NCI-H82 treated with DMSO at 0.1 percent for 48 hours (cell line): ENCODE results near the gene SWSAP1.
"Not testable (repeated sequence)": the region's sequence is repeated elsewhere in the genome, so short reads cannot be mapped to it uniquely, and the experiment has no call there.

Experiments used
- DNase-seq: peaks from one replicate; lab custom pipeline; 2025; ENCODE audit not compliant: unreplicated experiment; lab: John Stamatoyannopoulos, UW

SWSAP1 gene

GRCh38 chr19:11374433-11375142 is at the start of gene SWSAP1:
SWSAP1 (plus strand) TSS chr19:11374666; CDS start chr19:11374681, 15 bp downstream.
- DNase-seq: peak; percentile 99

GRCh38 chr19:11324748-11325389 is 49.6 kb upstream of the SWSAP1 start:
- no peak for DNase-seq

GRCh38 chr19:11325544-11325943 is 48.9 kb upstream of the SWSAP1 start:
- DNase-seq: no peak

- DNase-seq: no peak
Observed at GRCh38 chr19:11330127-11330526, 44.3 kb upstream of the SWSAP1 start.

GRCh38 chr19:11331502-11331901 is 43.0 kb upstream of the SWSAP1 start:
- no peak for DNase-seq

- DNase-seq: no peak
Observed at GRCh38 chr19:11332822-11333221, 41.6 kb upstream of the SWSAP1 start.

- DNase-seq: not testable (repeated sequence)
Observed at GRCh38 chr19:11333838-11334237, 40.6 kb upstream of the SWSAP1 start.

GRCh38 chr19:11335449-11336146 is 38.9 kb upstream of the SWSAP1 start:
- DNase-seq: no peak

- DNase-seq: no peak
Observed at GRCh38 chr19:11337080-11337479, 37.4 kb upstream of the SWSAP1 start.

- DNase-seq: no peak
Observed at GRCh38 chr19:11338121-11338520, 36.3 kb upstream of the SWSAP1 start.

- DNase-seq: no peak
Observed at GRCh38 chr19:11338569-11339253, 35.8 kb upstream of the SWSAP1 start.

- DNase-seq: peak; percentile 77
Observed at GRCh38 chr19:11339254-11340098, 35.0 kb upstream of the SWSAP1 start, which contains the start of gene RAB3D. RAB3D (minus strand) TSS chr19:11339657; CDS start chr19:11337399, 2,258 bp downstream.

GRCh38 chr19:11340099-11340467 is 34.4 kb upstream of the SWSAP1 start:
- not testable (repeated sequence) for DNase-seq

- no peak for DNase-seq
Observed at GRCh38 chr19:11342429-11342828, 32.0 kb upstream of the SWSAP1 start.

GRCh38 chr19:11345122-11345803 is 29.2 kb upstream of the SWSAP1 start:
- no peak for DNase-seq

GRCh38 chr19:11346104-11346940 is 28.1 kb upstream of the SWSAP1 start, which contains the start of the genes CCDC159 and TMEM205:
CCDC159 (plus strand) TSS chr19:11346519; CDS start chr19:11346607, 88 bp downstream.
TMEM205 (minus strand) TSS chr19:11346268; CDS start chr19:11345619, 649 bp downstream.
- DNase-seq: peak; percentile 94

GRCh38 chr19:11347546-11348039 is 26.9 kb upstream of the SWSAP1 start:
- DNase-seq: no peak

GRCh38 chr19:11349171-11349570 is 25.3 kb upstream of the SWSAP1 start:
- DNase-seq: no peak

GRCh38 chr19:11354102-11354501 is 20.4 kb upstream of the SWSAP1 start:
- DNase-seq: not testable (repeated sequence)
